GM10248 (cell line): Measurements from ENCODE around the gene RCAN3.
"Not testable (repeated sequence)": the region's sequence is repeated elsewhere in the genome, so short reads cannot be mapped to it uniquely, and the experiment has no call there.

Experiments used
- CTCF ChIA-PET: fragments of 300-600 bp; sonication (Branson Sonifier 250); formaldehyde crosslinking; extraction: SDS; loops from one replicate; lab custom pipeline; 2021; ENCODE audit warnings: antibody characterized with exemption; lab: Yijun Ruan, JAX
- POLR2A ChIA-PET: fragments of 350-650 bp; sonication (Branson Sonifier 250); formaldehyde crosslinking; extraction: SDS; loops from one replicate; lab custom pipeline; 2020; ENCODE audit warnings: antibody characterized with exemption; lab: Yijun Ruan, JAX
- DNase-seq: peaks from one replicate; pipeline ENCODE4 v3.0.0; 2012; ENCODE audit errors: extremely low spot score
- CTCF ChIP-seq: IDR thresholded peaks from 2 replicates; pipeline ENCODE4 v1.5.1; 2012; ENCODE audit warnings: mild to moderate bottlenecking, low read depth; ENCODE audit errors: extremely low read depth, missing control alignments, control extremely low read depth

The RCAN3 gene

GRCh38 chr1:24490101-24490781 lies 12.4 kb upstream of the RCAN3 start:
- DNase-seq: no peak
- CTCF ChIA-PET: interaction anchor here (1.1 to 1.6 kb wide), 7 partner anchors 11 to 853 kb away, joined by 3 to 4 read pairs (median 3); partner anchors contain the start of gene NIPAL3
- POLR2A ChIA-PET: no interaction called here
- no peak for TF ChIP-seq CTCF

GRCh38 chr1:24491577-24492360 lies 10.9 kb upstream of the RCAN3 start:
- DNase-seq: no peak
- ChIA-PET POLR2A (no interaction called here), CTCF (interaction anchor here (1.0 to 1.6 kb wide), 8 partner anchors 9 to 292 kb away, joined by 3 to 4 read pairs (median 3); no protein-coding TSS in a partner anchor)
- TF ChIP-seq CTCF: no peak

- DNase-seq, POLR2A ChIA-PET: not testable (repeated sequence)
- CTCF ChIA-PET: interaction anchor here (1.0 to 1.4 kb wide), 5 partner anchors 7 to 65 kb away, joined by 3 to 5 read pairs (median 3); no protein-coding TSS in a partner anchor
Measured at GRCh38 chr1:24492935-24493334, 9.7 kb upstream of the RCAN3 start.

DNA sequence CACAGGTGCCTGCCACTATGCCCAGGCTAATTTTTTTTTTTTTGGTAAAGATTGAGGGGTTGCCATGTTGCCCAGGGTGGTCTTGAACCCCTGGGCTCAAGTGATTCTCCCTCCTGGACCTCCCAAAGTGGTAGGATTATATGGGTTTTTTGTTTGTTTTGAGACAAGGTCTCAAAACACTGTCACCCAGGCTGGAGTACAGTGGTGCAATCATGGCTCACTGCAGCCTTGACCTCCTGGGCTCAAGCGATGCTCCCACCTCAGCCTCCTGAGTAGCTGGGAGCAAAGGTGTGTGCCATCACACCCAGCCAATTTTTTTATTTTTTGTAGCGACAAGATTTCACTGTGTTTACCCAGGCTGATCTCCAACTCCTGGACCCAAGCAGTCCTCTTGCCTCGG lies 8.9 kb upstream of the RCAN3 start:
- POLR2A ChIA-PET: no interaction called here
- CTCF ChIA-PET: interaction anchor here (1.0 to 1.4 kb wide), 3 partner anchors 10 to 12 kb away, joined by 3 to 5 read pairs (median 3); no protein-coding TSS in a partner anchor
- no peak for TF ChIP-seq CTCF
- DNase-seq: no peak

DNA sequence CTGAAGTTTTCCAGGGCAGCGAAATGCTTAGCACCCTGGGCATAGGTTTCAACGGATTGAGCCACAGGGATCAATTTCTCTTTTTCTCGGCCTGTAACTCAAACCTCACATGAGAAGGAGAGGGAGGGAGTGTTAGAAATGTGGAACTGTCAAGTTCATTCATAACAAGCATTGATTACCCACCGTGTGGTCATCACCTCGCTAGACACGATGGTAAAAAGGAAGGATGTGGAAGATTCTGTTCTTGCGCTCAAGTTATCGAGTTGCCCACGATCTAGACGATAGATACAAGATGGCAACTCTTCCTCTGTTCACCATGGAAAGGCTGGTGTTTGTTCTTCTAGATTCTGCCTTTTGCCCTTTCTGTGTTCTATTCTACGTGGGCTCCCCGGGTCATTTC lies 4.0 kb upstream of the RCAN3 start:
- ChIA-PET POLR2A (no interaction called here), CTCF (no interaction called here)
- TF ChIP-seq CTCF: no peak
- DNase-seq: no peak

- POLR2A ChIA-PET: no interaction called here
- no peak for TF ChIP-seq CTCF
Measured at GRCh38 chr1:24500448-24501048, 2.1 kb upstream of the RCAN3 start.

More at GRCh38 chr1:24500448-24501048, 2.1 kb upstream of the RCAN3 start:
- no peak for DNase-seq
- CTCF ChIA-PET: interaction anchor here (0.7 to 2.1 kb wide), 2 partner anchors 8 to 16 kb away, joined by 4 to 8 read pairs; no protein-coding TSS in a partner anchor
